ENCODE measurements around the gene CA6. TPM values are rescaled to one million over a fixed set of nuclear protein-coding genes. Genes with fewer than 3 reads are reported as not detected.
"Not testable (repeated sequence)": the region's sequence is repeated elsewhere in the genome, so short reads cannot be mapped to it uniquely, and the experiment has no call there.

CA6 gene
- total RNA-seq (2021): not detected in 2 replicates
- long read RNA-seq: 0 reads

GRCh38 chr1:8945568-8945967 lies at the start of gene CA6:
CA6 (plus strand) TSS chr1:8945868; CDS start chr1:8945887, 19 bp downstream.
- WGBS (ENCODE audit: extremely low coverage, insufficient read length, low lambda C conversion rate): no CpG with 5 or more reads among the region's 8 CpGs

GRCh38 chr1:8896775-8897174 lies 48.9 kb upstream of the CA6 start:
- H3K4me1 ChIP-seq (ENCODE audit: insufficient read depth, low read length); H3K27ac Mint-ChIP-seq; H3K4ac ChIP-seq (ENCODE audit: low read depth, low read length); H3K79me1 ChIP-seq (ENCODE audit: insufficient read depth, low read depth, low read length, poor library complexity, severe bottlenecking); H3K23me2 ChIP-seq (ENCODE audit: insufficient read length, low read depth, low read length, poor library complexity, severe bottlenecking); H3K56ac ChIP-seq (ENCODE audit: insufficient read length, low read depth, low read length); DNase-seq; H3K27me3 Mint-ChIP-seq (ENCODE audit: low read depth); H2BK15ac ChIP-seq (ENCODE audit: low read depth, low read length); H3K9me3 Mint-ChIP-seq; H3K79me2 ChIP-seq (ENCODE audit: insufficient read depth, low read length); H3K4me3 Mint-ChIP-seq; H2AK5ac ChIP-seq (ENCODE audit: insufficient read length, low read length); H3K36me3 Mint-ChIP-seq (ENCODE audit: insufficient read depth in 1 of 3, low read depth in 3 of 3); H2BK120ac ChIP-seq (ENCODE audit: low read depth, low read length, poor library complexity, severe bottlenecking); H4K20me1 ChIP-seq (ENCODE audit: control insufficient read depth, insufficient read depth, insufficient read length); H3K9ac ChIP-seq (ENCODE audit: extremely low read depth, insufficient read length, low read length); H3K18ac ChIP-seq (ENCODE audit: insufficient read length, low read depth, low read length); H4K91ac ChIP-seq (ENCODE audit: insufficient read length, low read depth, low read length); H2BK5ac ChIP-seq (ENCODE audit: insufficient read length, low read length); H3K9me3 ChIP-seq (ENCODE audit: control insufficient read depth, low read depth, low read length); H3K14ac ChIP-seq (ENCODE audit: insufficient read depth, low read length); H3K27me3 ChIP-seq (ENCODE audit: insufficient read depth, low read length); H3K4me1 Mint-ChIP-seq; H4K8ac ChIP-seq (replicated peaks; ENCODE audit: insufficient read length, low read depth, low read length); H3T11ph ChIP-seq (ENCODE audit: low read length); H3K27ac ChIP-seq (ENCODE audit: insufficient read length, low read depth, low read length); H3K23ac ChIP-seq (ENCODE audit: insufficient read length, low read depth, low read length); H2BK12ac ChIP-seq (ENCODE audit: insufficient read length, low read depth, low read length); H2BK20ac ChIP-seq (ENCODE audit: low read depth, low read length, poor library complexity, severe bottlenecking); H3K4me2 ChIP-seq (ENCODE audit: insufficient read depth, insufficient read length, low read length); H2AFZ ChIP-seq (ENCODE audit: low read length); H4K5ac ChIP-seq (ENCODE audit: insufficient read length, low read depth, low read length): not testable (repeated sequence)
- WGBS (ENCODE audit: extremely low coverage, insufficient read length, low lambda C conversion rate): no CpG with 5 or more reads among the region's 3 CpGs

More at GRCh38 chr1:8945568-8945967, at the start of gene CA6:
- Histone ChIP-seq H4K91ac (ENCODE audit: insufficient read length, low read depth, low read length) (no peak within 1 kb of the TSS), H3K18ac (ENCODE audit: insufficient read length, low read depth, low read length) (no peak within 1 kb of the TSS), H3K9ac (ENCODE audit: extremely low read depth, insufficient read length, low read length) (no peak within 1 kb of the TSS), H3K4me1 (ENCODE audit: insufficient read depth, low read length) (peaks cover 2% of the 10 kb centered on the region; the same call in 1 of the 2 replicates), H3T11ph (ENCODE audit: low read length) (no peak within 1 kb of the TSS), H4K20me1 (ENCODE audit: control insufficient read depth, insufficient read depth, insufficient read length) (no peaks in the 10 kb centered on the region), H4K8ac (replicated peaks; ENCODE audit: insufficient read length, low read depth, low read length) (no peak within 1 kb of the TSS), H2BK5ac (ENCODE audit: insufficient read length, low read length) (no peak within 1 kb of the TSS), H3K23ac (ENCODE audit: insufficient read length, low read depth, low read length) (no peak within 1 kb of the TSS), H3K56ac (ENCODE audit: insufficient read length, low read depth, low read length) (no peak within 1 kb of the TSS), H2BK15ac (ENCODE audit: low read depth, low read length) (no peak within 1 kb of the TSS), H3K27ac (ENCODE audit: insufficient read length, low read depth, low read length) (no peak within 1 kb of the TSS), H3K27me3 (ENCODE audit: insufficient read depth, low read length) (no peaks in the 10 kb centered on the region), H4K5ac (ENCODE audit: insufficient read length, low read depth, low read length) (no peak within 1 kb of the TSS), H3K23me2 (ENCODE audit: insufficient read length, low read depth, low read length, poor library complexity, severe bottlenecking) (no peaks in the 10 kb centered on the region), H3K79me1 (ENCODE audit: insufficient read depth, low read depth, low read length, poor library complexity, severe bottlenecking) (no peaks in the 10 kb centered on the region), H2AK5ac (ENCODE audit: insufficient read length, low read length) (no peak within 1 kb of the TSS), H3K79me2 (ENCODE audit: insufficient read depth, low read length) (no peaks in the 10 kb centered on the region), H2AFZ (ENCODE audit: low read length) (no peak within 1 kb of the TSS), H3K14ac (ENCODE audit: insufficient read depth, low read length) (no peak within 1 kb of the TSS), H2BK120ac (ENCODE audit: low read depth, low read length, poor library complexity, severe bottlenecking) (no peak within 1 kb of the TSS), H2BK20ac (ENCODE audit: low read depth, low read length, poor library complexity, severe bottlenecking) (no peak within 1 kb of the TSS), H2BK12ac (ENCODE audit: insufficient read length, low read depth, low read length) (no peak within 1 kb of the TSS), H3K9me3 (ENCODE audit: control insufficient read depth, low read depth, low read length) (no peaks in the 10 kb centered on the region), H3K4me2 (ENCODE audit: insufficient read depth, insufficient read length, low read length) (no peak within 1 kb of the TSS), H3K4ac (ENCODE audit: low read depth, low read length) (no peak within 1 kb of the TSS)
- peaks cover 3% of the 10 kb centered on the region for H3K27me3 Mint-ChIP-seq (ENCODE audit: low read depth)
- TF ChIP-seq CTCF (conservative IDR thresholded peaks at IDR 0.05): no peak
- no peak within 1 kb of the TSS; a peak in 1 of 7 replicates for H3K27ac Mint-ChIP-seq
- 0 out of 7 replicates have a peak, but pooled peaks cover 0 to 2% (median 0%) of the 10 kb centered on the region in 3 experiments for H3K36me3 Mint-ChIP-seq (ENCODE audit: insufficient read depth in 1 of 3, low read depth in 3 of 3)
- peaks cover 0 to under 1% of the 10 kb centered on the region in 2 experiments; a peak in 1 of 5 replicates for H3K9me3 Mint-ChIP-seq
- H3K4me3 Mint-ChIP-seq: no peak within 1 kb of the TSS
- DNase-seq: no peak
- peaks cover 45% of the 10 kb centered on the region in 2 experiments for H3K4me1 Mint-ChIP-seq

Data from H9 (cell line).